ENCODE results near the gene SOX8.
"Not testable (repeated sequence)": the region's sequence is repeated elsewhere in the genome, so short reads cannot be mapped to it uniquely, and the experiment has no call there.

The SOX8 gene

GRCh38 chr16:1021553-1022160 lies 40.1 kb downstream of the SOX8 start:
- H3K27me3 ChIP-seq (ENCODE audit: insufficient read depth, low read length): no peaks in the 10 kb centered on the region; the same call in 1 of the 2 replicates

GRCh38 chr16:1022466-1022865 lies 40.9 kb downstream of the SOX8 start:
- H3K4me1 ChIP-seq (ENCODE audit: insufficient read depth, low read length): no peaks in the 10 kb centered on the region
- H3K27me3 ChIP-seq (ENCODE audit: insufficient read depth, low read length): no peaks in the 10 kb centered on the region; the same call in 1 of the 2 replicates
- no peak overlapping the region for H3K4me3 ChIP-seq (ENCODE audit: low read length)

More at GRCh38 chr16:1021553-1022160, 40.1 kb downstream of the SOX8 start:
- no peaks in the 10 kb centered on the region for H3K4me1 ChIP-seq (ENCODE audit: insufficient read depth, low read length)
- H3K36me3 ChIP-seq (ENCODE audit: insufficient read depth, low read depth, low read length): no peaks in the 10 kb centered on the region
- no peak overlapping the region for H3K9ac ChIP-seq (ENCODE audit: low read depth, low read length)
- no peak overlapping the region for H3K27ac ChIP-seq (ENCODE audit: low read length)
- peaks cover 4% of the 10 kb centered on the region; the same call in 1 of the 2 replicates for H3K9me3 ChIP-seq (ENCODE audit: insufficient read depth, low read depth, low read length)
- no peak overlapping the region for H3K4me3 ChIP-seq (ENCODE audit: low read length)

GRCh38 chr16:1024138-1024537 lies 42.6 kb downstream of the SOX8 start:
- Histone ChIP-seq H3K4me1 (ENCODE audit: insufficient read depth, low read length) (no peaks in the 10 kb centered on the region), H3K9me3 (ENCODE audit: insufficient read depth, low read depth, low read length) (peaks cover 4% of the 10 kb centered on the region; the same call in 1 of the 2 replicates), H3K9ac (ENCODE audit: low read depth, low read length) (no peak overlapping the region)

More at GRCh38 chr16:1022466-1022865, 40.9 kb downstream of the SOX8 start:
- peaks cover 4% of the 10 kb centered on the region; the same call in 1 of the 2 replicates for H3K9me3 ChIP-seq (ENCODE audit: insufficient read depth, low read depth, low read length)
- no peak overlapping the region for H3K9ac ChIP-seq (ENCODE audit: low read depth, low read length)
- H3K36me3 ChIP-seq (ENCODE audit: insufficient read depth, low read depth, low read length): no peaks in the 10 kb centered on the region
- no peak overlapping the region for H3K27ac ChIP-seq (ENCODE audit: low read length)

GRCh38 chr16:1025183-1025809 lies 43.7 kb downstream of the SOX8 start:
- H3K9me3 ChIP-seq (ENCODE audit: insufficient read depth, low read depth, low read length); H3K36me3 ChIP-seq (ENCODE audit: insufficient read depth, low read depth, low read length); H3K4me1 ChIP-seq (ENCODE audit: insufficient read depth, low read length); H3K4me3 ChIP-seq (ENCODE audit: low read length); H3K9ac ChIP-seq (ENCODE audit: low read depth, low read length); H3K27ac ChIP-seq (ENCODE audit: low read length); H3K27me3 ChIP-seq (ENCODE audit: insufficient read depth, low read length): not testable (repeated sequence)

More at GRCh38 chr16:1024138-1024537, 42.6 kb downstream of the SOX8 start:
- no peak overlapping the region for H3K27ac ChIP-seq (ENCODE audit: low read length)
- H3K36me3 ChIP-seq (ENCODE audit: insufficient read depth, low read depth, low read length): no peaks in the 10 kb centered on the region
- no peaks in the 10 kb centered on the region; the same call in 1 of the 2 replicates for H3K27me3 ChIP-seq (ENCODE audit: insufficient read depth, low read length)
- no peak overlapping the region for H3K4me3 ChIP-seq (ENCODE audit: low read length)

- Histone ChIP-seq H3K4me3 (ENCODE audit: low read length) (no peak overlapping the region), H3K27me3 (ENCODE audit: insufficient read depth, low read length) (no peaks in the 10 kb centered on the region; the same call in 1 of the 2 replicates), H3K27ac (ENCODE audit: low read length) (no peak overlapping the region), H3K4me1 (ENCODE audit: insufficient read depth, low read length) (no peaks in the 10 kb centered on the region), H3K9ac (ENCODE audit: low read depth, low read length) (no peak overlapping the region), H3K36me3 (ENCODE audit: insufficient read depth, low read depth, low read length) (no peaks in the 10 kb centered on the region), H3K9me3 (ENCODE audit: insufficient read depth, low read depth, low read length) (peaks cover 4% of the 10 kb centered on the region; the same call in 1 of the 2 replicates)
Observed at GRCh38 chr16:1026057-1026783, 44.6 kb downstream of the SOX8 start.

GRCh38 chr16:1026784-1027500 lies 45.4 kb downstream of the SOX8 start:
- H3K9ac ChIP-seq (ENCODE audit: low read depth, low read length): no peak overlapping the region
- peaks cover 4% of the 10 kb centered on the region; the same call in 1 of the 2 replicates for H3K9me3 ChIP-seq (ENCODE audit: insufficient read depth, low read depth, low read length)
- no peaks in the 10 kb centered on the region; the same call in 1 of the 2 replicates for H3K27me3 ChIP-seq (ENCODE audit: insufficient read depth, low read length)
- no peak overlapping the region for H3K4me3 ChIP-seq (ENCODE audit: low read length)
- no peaks in the 10 kb centered on the region for H3K4me1 ChIP-seq (ENCODE audit: insufficient read depth, low read length)
- H3K36me3 ChIP-seq (ENCODE audit: insufficient read depth, low read depth, low read length): no peaks in the 10 kb centered on the region
- no peak overlapping the region for H3K27ac ChIP-seq (ENCODE audit: low read length)

- no peak overlapping the region for H3K9ac ChIP-seq (ENCODE audit: low read depth, low read length)
- no peaks in the 10 kb centered on the region for H3K4me1 ChIP-seq (ENCODE audit: insufficient read depth, low read length)
- H3K9me3 ChIP-seq (ENCODE audit: insufficient read depth, low read depth, low read length): peaks cover 4% of the 10 kb centered on the region; the same call in 1 of the 2 replicates
- H3K27me3 ChIP-seq (ENCODE audit: insufficient read depth, low read length): no peaks in the 10 kb centered on the region; the same call in 1 of the 2 replicates
- H3K4me3 ChIP-seq (ENCODE audit: low read length): no peak overlapping the region
- no peaks in the 10 kb centered on the region for H3K36me3 ChIP-seq (ENCODE audit: insufficient read depth, low read depth, low read length)
- no peak overlapping the region for H3K27ac ChIP-seq (ENCODE audit: low read length)
Observed at GRCh38 chr16:1027501-1027815, 45.9 kb downstream of the SOX8 start.

GRCh38 chr16:1028056-1028455 lies 46.5 kb downstream of the SOX8 start:
- peaks cover 5% of the 10 kb centered on the region; the same call in 1 of the 2 replicates for H3K9me3 ChIP-seq (ENCODE audit: insufficient read depth, low read depth, low read length)
- no peaks in the 10 kb centered on the region; the same call in 1 of the 2 replicates for H3K27me3 ChIP-seq (ENCODE audit: insufficient read depth, low read length)
- H3K4me1 ChIP-seq (ENCODE audit: insufficient read depth, low read length): no peaks in the 10 kb centered on the region
- no peak overlapping the region for H3K9ac ChIP-seq (ENCODE audit: low read depth, low read length)
- no peaks in the 10 kb centered on the region for H3K36me3 ChIP-seq (ENCODE audit: insufficient read depth, low read depth, low read length)
- no peak overlapping the region for H3K27ac ChIP-seq (ENCODE audit: low read length)
- H3K4me3 ChIP-seq (ENCODE audit: low read length): no peak overlapping the region

GRCh38 chr16:1028524-1029258 lies 47.1 kb downstream of the SOX8 start:
- H3K4me1 ChIP-seq (ENCODE audit: insufficient read depth, low read length): no peaks in the 10 kb centered on the region
- peaks cover 11% of the 10 kb centered on the region; the same call in 1 of the 2 replicates for H3K9me3 ChIP-seq (ENCODE audit: insufficient read depth, low read depth, low read length)
- H3K27me3 ChIP-seq (ENCODE audit: insufficient read depth, low read length): no peaks in the 10 kb centered on the region; the same call in 1 of the 2 replicates
- H3K36me3 ChIP-seq (ENCODE audit: insufficient read depth, low read depth, low read length): no peaks in the 10 kb centered on the region
- H3K27ac ChIP-seq (ENCODE audit: low read length): no peak overlapping the region
- H3K4me3 ChIP-seq (ENCODE audit: low read length): no peak overlapping the region
- no peak overlapping the region for H3K9ac ChIP-seq (ENCODE audit: low read depth, low read length)

- Histone ChIP-seq H3K27me3 (ENCODE audit: insufficient read depth, low read length) (no peaks in the 10 kb centered on the region; the same call in 1 of the 2 replicates), H3K4me3 (ENCODE audit: low read length) (no peak overlapping the region), H3K9ac (ENCODE audit: low read depth, low read length) (no peak overlapping the region), H3K36me3 (ENCODE audit: insufficient read depth, low read depth, low read length) (no peaks in the 10 kb centered on the region), H3K9me3 (ENCODE audit: insufficient read depth, low read depth, low read length) (peaks cover 13% of the 10 kb centered on the region; the same call in 1 of the 2 replicates), H3K27ac (ENCODE audit: low read length) (no peak overlapping the region), H3K4me1 (ENCODE audit: insufficient read depth, low read length) (no peaks in the 10 kb centered on the region)
Observed at GRCh38 chr16:1029259-1029545, 47.6 kb downstream of the SOX8 start.

- no peak overlapping the region for H3K9ac ChIP-seq (ENCODE audit: low read depth, low read length)
- H3K9me3 ChIP-seq (ENCODE audit: insufficient read depth, low read depth, low read length): peaks cover 9% of the 10 kb centered on the region; the same call in 1 of the 2 replicates
- no peaks in the 10 kb centered on the region for H3K27me3 ChIP-seq (ENCODE audit: insufficient read depth, low read length)
- H3K4me3 ChIP-seq (ENCODE audit: low read length): no peak overlapping the region
- no peaks in the 10 kb centered on the region for H3K36me3 ChIP-seq (ENCODE audit: insufficient read depth, low read depth, low read length)
- no peaks in the 10 kb centered on the region for H3K4me1 ChIP-seq (ENCODE audit: insufficient read depth, low read length)
- H3K27ac ChIP-seq (ENCODE audit: low read length): no peak overlapping the region
Observed at GRCh38 chr16:1030473-1030901, 48.9 kb downstream of the SOX8 start.

Measured in iPS-20b (cell line).